ENCODE measurements around the gene RIMS3. TPM values are rescaled to one million over a fixed set of nuclear protein-coding genes. Genes with fewer than 3 reads are reported as not detected.
A peak's percentile ranks its signal among the peaks of the same experiment; 100 is the strongest.

RIMS3 gene
- total RNA-seq, 1 donor from 2014 or later, result 43.9 TPM

DNA sequence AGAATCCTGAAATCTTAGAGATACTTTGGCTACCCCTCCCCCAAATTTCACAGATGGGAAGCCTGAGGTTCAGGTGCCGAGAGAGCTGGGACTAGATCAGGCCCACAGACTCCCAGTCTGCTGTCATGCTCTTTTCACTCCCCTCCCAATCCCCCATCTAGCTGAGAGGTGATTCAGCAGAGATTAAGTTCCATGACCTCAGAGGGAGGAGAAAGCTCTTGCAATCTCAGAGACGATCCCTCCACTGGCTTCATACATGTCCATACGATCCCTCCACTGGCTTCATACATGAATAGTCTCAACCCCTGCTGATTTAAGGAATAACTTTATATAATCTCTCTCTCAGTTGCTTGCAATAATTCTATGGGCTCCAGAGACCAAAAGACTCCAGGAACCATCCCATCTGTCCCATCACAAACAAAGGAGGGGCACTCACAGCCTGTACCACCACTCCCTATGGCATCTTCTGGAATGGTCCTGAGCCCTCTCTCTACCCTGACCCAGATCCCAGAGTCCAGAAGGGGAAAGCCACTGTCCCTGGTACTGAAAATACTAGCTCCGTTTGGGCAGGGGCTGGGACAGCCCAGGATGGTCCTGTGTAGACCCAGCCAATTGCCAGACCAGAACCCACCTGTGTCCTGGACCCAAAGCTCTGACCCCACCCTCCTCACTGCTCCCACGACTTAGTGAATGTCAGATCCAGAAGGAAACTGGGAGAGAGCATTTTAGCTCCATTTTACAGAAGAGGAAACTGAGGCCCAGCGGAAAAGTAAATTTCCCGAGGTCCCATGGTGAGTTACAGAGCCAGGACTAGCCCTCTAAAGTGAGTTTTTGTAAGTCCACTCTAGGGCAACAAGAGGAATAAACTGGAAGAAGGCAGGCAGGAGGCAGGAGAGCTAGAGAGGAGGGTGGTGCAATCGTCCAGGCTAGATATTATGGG is 27.1 kb downstream of the RIMS3 start:
- intact Hi-C loops (cut with DNase I), result no loop called here
- no peak overlapping the region for H3K4me3 ChIP-seq
- H3K36me3 ChIP-seq, result peaks cover 6 to 12% of the 10 kb centered on the region in 2 donors
- H3K27me3 ChIP-seq, result no peaks in the 10 kb centered on the region
- H3K9me3 ChIP-seq, result no peaks in the 10 kb centered on the region
- H3K4me1 ChIP-seq, result peaks cover 0 to 5% of the 10 kb centered on the region in 2 donors
- TF ChIP-seq, protein P1, sequence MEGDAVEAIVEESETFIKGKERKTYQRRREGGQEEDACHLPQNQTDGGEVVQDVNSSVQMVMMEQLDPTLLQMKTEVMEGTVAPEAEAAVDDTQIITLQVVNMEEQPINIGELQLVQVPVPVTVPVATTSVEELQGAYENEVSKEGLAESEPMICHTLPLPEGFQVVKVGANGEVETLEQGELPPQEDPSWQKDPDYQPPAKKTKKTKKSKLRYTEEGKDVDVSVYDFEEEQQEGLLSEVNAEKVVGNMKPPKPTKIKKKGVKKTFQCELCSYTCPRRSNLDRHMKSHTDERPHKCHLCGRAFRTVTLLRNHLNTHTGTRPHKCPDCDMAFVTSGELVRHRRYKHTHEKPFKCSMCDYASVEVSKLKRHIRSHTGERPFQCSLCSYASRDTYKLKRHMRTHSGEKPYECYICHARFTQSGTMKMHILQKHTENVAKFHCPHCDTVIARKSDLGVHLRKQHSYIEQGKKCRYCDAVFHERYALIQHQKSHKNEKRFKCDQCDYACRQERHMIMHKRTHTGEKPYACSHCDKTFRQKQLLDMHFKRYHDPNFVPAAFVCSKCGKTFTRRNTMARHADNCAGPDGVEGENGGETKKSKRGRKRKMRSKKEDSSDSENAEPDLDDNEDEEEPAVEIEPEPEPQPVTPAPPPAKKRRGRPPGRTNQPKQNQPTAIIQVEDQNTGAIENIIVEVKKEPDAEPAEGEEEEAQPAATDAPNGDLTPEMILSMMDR (IDR thresholded peaks at IDR 0.05), result no peak
- H3K27ac ChIP-seq, result no peak overlapping the region
- no peak for DNase-seq (ENCODE audit: low spot score in 2 of 2)

DNA sequence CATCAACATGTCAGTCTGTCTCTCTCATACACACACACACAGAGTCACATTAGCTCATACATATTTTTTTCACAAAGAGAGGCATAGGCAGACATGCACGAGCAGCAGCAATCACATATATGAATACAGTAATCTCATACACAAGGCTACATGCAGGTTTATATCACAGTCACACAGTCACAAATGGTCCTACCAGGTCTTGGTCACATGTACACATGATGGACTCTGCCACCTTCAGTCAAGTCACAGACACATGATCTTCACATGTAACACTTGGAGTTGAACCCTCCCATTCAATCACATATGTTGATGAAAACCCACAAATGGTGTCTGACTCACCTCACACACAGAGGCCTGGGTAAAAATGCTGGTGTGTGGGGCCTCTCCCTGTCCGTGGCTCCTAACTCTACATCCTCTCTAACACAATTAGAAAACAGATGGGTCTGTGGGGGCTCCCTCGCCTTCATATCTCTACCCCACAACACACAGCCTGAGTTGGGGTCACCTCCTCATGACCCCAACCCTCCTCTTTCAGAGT is 27.9 kb downstream of the RIMS3 start:
- intact Hi-C loops (cut with DNase I), result no loop called here
- no peak for DNase-seq (ENCODE audit: low spot score in 2 of 2)
- Histone ChIP-seq H3K36me3 (peaks cover 6 to 12% of the 10 kb centered on the region in 2 donors), H3K4me1 (peaks cover 0 to 5% of the 10 kb centered on the region in 2 donors), H3K27me3 (no peaks in the 10 kb centered on the region), H3K27ac (no peak overlapping the region), H3K9me3 (no peaks in the 10 kb centered on the region), H3K4me3 (no peak overlapping the region)
- TF ChIP-seq, protein P1 (IDR thresholded peaks at IDR 0.05), result no peak

DNA sequence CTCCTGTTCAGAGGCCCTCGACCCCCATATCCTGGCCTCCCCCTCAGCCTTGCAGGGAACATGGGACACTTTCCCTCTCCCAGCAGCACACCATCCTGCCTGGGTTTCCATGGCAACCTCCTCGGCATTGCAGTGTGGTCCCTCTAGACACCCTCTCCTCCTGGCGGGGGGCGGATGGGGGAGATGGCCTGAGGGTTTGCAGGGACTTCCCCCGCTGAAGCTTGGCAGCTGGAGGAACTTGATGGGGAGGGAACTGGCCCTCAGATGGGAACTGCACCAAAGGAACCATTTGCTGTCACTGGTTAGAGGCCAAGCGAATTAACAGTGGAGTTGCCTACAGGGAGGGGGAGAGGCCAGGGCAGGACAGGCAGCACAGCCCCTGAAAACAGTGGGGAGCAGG is 28.7 kb downstream of the RIMS3 start:
- DNase-seq (ENCODE audit: low spot score in 2 of 2), result no peak
- peaks cover 0 to 5% of the 10 kb centered on the region in 2 donors for H3K4me1 ChIP-seq
- no peaks in the 10 kb centered on the region for H3K27me3 ChIP-seq
- no peak overlapping the region for H3K4me3 ChIP-seq
- no peaks in the 10 kb centered on the region for H3K9me3 ChIP-seq
- peaks cover 6 to 10% of the 10 kb centered on the region in 2 donors for H3K36me3 ChIP-seq
- TF ChIP-seq, protein P1 (IDR thresholded peaks at IDR 0.05), result no peak
- intact Hi-C loops (cut with DNase I), result no loop called here
- no peak overlapping the region for H3K27ac ChIP-seq

DNA sequence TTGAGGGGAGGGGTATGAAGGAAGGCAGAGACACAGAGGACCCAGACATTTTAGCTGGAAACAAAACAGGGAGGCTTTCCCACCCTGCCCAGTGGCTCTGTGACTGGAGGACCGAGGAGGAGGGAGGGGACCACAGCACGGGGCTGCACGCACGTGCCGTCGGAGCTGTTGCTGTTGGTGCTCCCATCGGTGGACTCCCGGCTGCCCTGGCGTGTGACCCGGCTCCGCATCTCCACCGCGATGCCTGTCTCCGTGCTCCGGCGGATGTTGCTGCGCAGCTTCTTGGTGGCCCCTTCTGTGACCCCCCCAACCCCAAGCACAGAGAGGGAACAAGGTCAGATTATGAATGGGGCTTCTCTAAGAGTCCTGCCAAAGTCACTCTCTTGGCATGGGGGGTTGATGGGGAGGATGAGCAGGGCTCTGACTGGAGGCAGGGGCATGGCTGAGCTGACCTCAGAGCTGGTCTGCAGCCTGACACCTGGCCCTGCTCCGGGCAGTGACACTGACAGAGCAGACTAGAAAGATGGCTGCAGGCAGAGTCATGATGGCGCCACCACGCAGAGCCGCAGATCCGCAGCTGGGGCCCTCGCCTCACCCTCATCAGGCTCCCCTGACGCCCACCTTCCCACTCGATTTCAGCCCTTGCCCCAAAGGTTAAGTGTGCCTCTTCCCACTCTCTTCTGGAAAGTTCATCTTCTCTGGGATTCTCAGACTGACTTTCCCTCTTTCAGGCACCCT is 29.6 kb downstream of the RIMS3 start:
- H3K27me3 ChIP-seq, result no peaks in the 10 kb centered on the region
- no peak for DNase-seq (ENCODE audit: low spot score in 2 of 2)
- H3K27ac ChIP-seq, result peak overlapping the region; percentile 55 to 70
- no peak overlapping the region for H3K4me3 ChIP-seq
- TF ChIP-seq, protein P1 (IDR thresholded peaks at IDR 0.05), result no peak
- H3K9me3 ChIP-seq, result no peaks in the 10 kb centered on the region
- peaks cover 0 to 5% of the 10 kb centered on the region in 2 donors for H3K4me1 ChIP-seq
- H3K36me3 ChIP-seq, result peaks cover under 1 to 3% of the 10 kb centered on the region in 2 donors
- intact Hi-C loops (cut with DNase I), result no loop called here

DNA sequence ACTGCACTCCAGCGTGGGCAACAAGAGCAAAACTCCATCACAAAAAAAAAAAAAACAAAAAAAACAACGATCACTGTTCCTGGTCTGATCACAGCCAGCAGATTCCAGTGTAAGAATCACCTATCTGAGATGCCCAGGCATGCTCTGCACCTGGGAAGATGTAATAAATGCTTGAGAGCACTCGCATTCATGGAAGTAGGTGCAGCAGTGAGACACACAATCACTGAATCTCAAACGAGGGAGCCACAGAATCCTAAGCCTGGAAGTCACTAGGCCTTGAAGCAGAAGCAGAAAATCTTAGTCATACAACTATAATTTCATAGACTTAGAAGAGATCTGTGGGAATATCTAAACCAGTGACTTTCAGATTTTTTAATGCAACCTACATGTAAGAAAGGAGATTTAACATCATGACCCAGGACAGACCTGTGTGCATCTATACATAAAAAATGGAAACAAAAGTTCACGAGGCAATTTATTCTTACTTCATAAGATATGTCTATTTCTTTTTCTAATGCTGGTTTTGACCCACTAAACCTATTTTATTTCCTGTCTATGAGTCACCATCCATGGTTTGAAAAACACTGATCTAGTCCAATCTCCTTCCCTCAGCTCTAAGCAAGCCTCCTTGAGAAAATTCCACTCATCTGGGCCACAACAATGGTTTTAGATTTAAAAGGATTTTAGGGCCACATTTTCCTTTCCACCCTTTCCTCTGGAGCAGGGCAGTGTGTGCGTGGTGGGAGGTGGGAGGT is 30.4 kb downstream of the RIMS3 start:
- Histone ChIP-seq H3K4me3 (no peak overlapping the region), H3K4me1 (peaks cover 0 to 5% of the 10 kb centered on the region in 2 donors), H3K27me3 (no peaks in the 10 kb centered on the region), H3K36me3 (peaks cover 0 to 11% of the 10 kb centered on the region in 2 donors), H3K9me3 (no peaks in the 10 kb centered on the region), H3K27ac (peak overlapping the region; percentile 55 to 70)
- DNase-seq (ENCODE audit: low spot score in 2 of 2), result no peak
- TF ChIP-seq, protein P1 (IDR thresholded peaks at IDR 0.05), result no peak
- intact Hi-C loops (cut with DNase I), result no loop called here

Data from ascending aorta (tissue), 2 donors.